GM12801 (cell line): ENCODE results near the gene POLN.

Source experiments
- CTCF ChIP-seq: IDR thresholded peaks from one replicate; pipeline ENCODE4 v1.5.1; 2011; ENCODE audit warnings: control low read depth; ENCODE audit not compliant: insufficient read length; ENCODE audit errors: extremely low read depth

POLN gene

GRCh38 chr4:2259036-2259540 lies 17.2 kb upstream of the POLN start:
- no peak for TF ChIP-seq CTCF

GRCh38 chr4:2258091-2259035 lies 16.4 kb upstream of the POLN start:
- no peak for TF ChIP-seq CTCF

- TF ChIP-seq CTCF = no peak
Measured at GRCh38 chr4:2257361-2258081, 15.6 kb upstream of the POLN start.

GRCh38 chr4:2256781-2257191 lies 14.9 kb upstream of the POLN start:
- TF ChIP-seq CTCF = no peak

GRCh38 chr4:2256156-2256731 lies 14.3 kb upstream of the POLN start:
- no peak for TF ChIP-seq CTCF

GRCh38 chr4:2255501-2256155 lies 13.7 kb upstream of the POLN start:
- TF ChIP-seq CTCF = no peak
